Breast epithelium (tissue), 3 donors: ENCODE measurements around the gene PEX26.

Experiments used
- POLR2A ChIP-seq: fragments of 450-650 bp; IDR thresholded peaks from one replicate; pipeline ENCODE4 v1.6.1; 2016; ENCODE audit warnings: antibody characterized with exemption, mild to moderate bottlenecking, moderate library complexity
- POLR2AphosphoS5 ChIP-seq, 3 donors: sonication (generic); formaldehyde crosslinking; IDR thresholded peaks; one replicate each; pipeline ENCODE4 v1.6.1; 2017; ENCODE audit warnings: antibody characterized with exemption in 3 of 3
- TF ChIP-seq, protein P1 (sequence below), 3 donors: fragments of 450-650 bp; IDR thresholded peaks; one replicate each; pipeline ENCODE4 v1.5.1; 2016 to 2017; ENCODE audit warnings: antibody characterized with exemption in 3 of 3, mild to moderate bottlenecking in 3 of 3, moderate library complexity in 3 of 3

DNA sequence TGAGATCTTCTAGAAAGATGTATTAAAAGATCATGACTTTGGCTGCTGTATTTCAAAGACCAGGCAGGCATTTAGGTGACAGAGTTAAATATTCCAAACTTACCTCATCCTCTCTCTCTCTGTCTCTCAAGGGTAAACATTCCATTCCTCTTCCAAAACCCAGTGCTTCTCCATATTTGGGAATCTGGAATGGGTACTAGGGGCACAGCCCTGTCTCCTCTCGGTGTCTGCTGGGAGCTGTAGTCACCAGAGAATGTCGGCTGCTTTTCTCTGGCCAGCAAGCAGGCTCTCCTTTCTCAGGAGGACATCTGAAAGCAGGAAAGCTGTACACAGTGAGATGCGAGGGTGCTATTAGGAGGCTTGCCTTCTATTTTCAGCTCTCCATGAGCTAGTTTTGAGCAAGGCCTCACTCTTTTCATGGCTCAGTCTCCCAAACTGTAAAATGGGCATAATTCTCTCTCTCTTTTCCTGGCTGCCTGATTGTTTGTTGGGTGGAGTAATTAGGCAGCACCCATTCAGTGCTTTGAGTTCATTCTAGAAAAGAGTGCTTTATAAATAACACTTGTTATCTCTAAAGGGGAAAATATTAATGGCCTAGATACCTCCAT lies 9.3 kb upstream of the PEX26 start:
- TF ChIP-seq, protein P1, sequence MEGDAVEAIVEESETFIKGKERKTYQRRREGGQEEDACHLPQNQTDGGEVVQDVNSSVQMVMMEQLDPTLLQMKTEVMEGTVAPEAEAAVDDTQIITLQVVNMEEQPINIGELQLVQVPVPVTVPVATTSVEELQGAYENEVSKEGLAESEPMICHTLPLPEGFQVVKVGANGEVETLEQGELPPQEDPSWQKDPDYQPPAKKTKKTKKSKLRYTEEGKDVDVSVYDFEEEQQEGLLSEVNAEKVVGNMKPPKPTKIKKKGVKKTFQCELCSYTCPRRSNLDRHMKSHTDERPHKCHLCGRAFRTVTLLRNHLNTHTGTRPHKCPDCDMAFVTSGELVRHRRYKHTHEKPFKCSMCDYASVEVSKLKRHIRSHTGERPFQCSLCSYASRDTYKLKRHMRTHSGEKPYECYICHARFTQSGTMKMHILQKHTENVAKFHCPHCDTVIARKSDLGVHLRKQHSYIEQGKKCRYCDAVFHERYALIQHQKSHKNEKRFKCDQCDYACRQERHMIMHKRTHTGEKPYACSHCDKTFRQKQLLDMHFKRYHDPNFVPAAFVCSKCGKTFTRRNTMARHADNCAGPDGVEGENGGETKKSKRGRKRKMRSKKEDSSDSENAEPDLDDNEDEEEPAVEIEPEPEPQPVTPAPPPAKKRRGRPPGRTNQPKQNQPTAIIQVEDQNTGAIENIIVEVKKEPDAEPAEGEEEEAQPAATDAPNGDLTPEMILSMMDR (IDR thresholded peaks at IDR 0.05) = no peak
- TF ChIP-seq POLR2A = no peak
- TF ChIP-seq POLR2AphosphoS5 (IDR thresholded peaks at IDR 0.05) = no peak
